Measurements from ENCODE around the gene GJC3.
"Not testable (repeated sequence)": the region's sequence is repeated elsewhere in the genome, so short reads cannot be mapped to it uniquely, and the experiment has no call there.

GJC3 gene, protein sequence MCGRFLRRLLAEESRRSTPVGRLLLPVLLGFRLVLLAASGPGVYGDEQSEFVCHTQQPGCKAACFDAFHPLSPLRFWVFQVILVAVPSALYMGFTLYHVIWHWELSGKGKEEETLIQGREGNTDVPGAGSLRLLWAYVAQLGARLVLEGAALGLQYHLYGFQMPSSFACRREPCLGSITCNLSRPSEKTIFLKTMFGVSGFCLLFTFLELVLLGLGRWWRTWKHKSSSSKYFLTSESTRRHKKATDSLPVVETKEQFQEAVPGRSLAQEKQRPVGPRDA

DNA sequence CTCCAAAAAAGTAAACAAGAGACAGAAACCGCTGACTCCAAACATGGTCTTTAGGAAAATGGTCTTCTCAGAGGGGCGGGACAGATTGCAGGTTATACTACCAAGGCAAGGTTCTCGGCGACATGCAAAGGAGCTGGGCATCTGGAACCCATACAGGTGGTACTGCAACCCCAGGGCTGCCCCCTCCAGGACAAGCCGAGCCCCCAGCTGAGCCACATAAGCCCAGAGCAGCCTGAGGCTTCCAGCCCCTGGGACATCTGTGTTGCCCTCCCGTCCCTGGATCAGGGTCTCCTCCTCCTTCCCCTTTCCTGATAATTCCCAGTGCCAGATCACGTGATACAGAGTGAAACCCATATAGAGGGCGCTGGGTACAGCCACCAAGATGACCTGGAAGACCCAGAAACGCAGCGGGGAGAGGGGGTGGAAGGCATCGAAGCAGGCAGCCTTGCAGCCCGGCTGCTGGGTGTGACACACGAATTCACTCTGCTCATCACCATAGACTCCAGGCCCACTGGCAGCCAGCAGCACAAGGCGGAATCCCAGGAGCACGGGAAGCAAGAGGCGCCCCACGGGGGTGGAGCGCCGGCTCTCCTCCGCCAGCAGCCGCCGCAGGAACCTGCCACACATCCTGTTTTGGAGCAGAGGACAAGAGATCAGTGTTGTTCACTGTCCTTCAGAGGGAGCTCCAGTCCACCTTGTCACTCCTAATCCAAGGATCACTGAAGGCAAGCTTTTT, at the start of gene GJC3:
Gene GJC3 (minus strand): TSS at position 627 of the 736 bp plus-strand sequence. CDS start 0 bp downstream, at position 627.
- DNase-seq (ENCODE audit: low read depth) = no peak
- TF ChIP-seq, protein P1, sequence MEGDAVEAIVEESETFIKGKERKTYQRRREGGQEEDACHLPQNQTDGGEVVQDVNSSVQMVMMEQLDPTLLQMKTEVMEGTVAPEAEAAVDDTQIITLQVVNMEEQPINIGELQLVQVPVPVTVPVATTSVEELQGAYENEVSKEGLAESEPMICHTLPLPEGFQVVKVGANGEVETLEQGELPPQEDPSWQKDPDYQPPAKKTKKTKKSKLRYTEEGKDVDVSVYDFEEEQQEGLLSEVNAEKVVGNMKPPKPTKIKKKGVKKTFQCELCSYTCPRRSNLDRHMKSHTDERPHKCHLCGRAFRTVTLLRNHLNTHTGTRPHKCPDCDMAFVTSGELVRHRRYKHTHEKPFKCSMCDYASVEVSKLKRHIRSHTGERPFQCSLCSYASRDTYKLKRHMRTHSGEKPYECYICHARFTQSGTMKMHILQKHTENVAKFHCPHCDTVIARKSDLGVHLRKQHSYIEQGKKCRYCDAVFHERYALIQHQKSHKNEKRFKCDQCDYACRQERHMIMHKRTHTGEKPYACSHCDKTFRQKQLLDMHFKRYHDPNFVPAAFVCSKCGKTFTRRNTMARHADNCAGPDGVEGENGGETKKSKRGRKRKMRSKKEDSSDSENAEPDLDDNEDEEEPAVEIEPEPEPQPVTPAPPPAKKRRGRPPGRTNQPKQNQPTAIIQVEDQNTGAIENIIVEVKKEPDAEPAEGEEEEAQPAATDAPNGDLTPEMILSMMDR (IDR thresholded peaks at IDR 0.05; ENCODE audit: low read depth, low read length, missing control alignments) = peak; percentile 23
- no peak within 1 kb of the TSS for H3K4me3 ChIP-seq (ENCODE audit: low read depth, low read length)

DNA sequence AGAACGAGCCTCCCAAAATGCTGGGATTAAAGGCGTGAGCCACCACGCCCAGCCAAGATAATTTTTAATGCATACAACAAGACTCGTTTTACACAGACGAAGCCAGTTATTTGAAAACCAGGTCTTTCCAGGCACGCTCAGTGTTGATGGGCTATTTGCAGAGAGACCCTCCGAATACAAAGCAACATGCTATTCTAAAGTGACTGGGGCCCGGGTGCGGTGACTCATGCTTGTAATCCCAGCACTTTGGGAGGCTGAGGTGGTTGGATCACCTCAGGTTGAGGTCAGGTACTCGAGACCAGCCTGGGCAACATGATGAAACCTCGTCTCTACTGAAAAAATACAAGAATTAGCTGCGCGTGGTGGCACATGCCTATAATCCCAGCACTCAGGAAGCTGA, 47.2 kb upstream of the GJC3 start:
- TF ChIP-seq, protein P1 (IDR thresholded peaks at IDR 0.05; ENCODE audit: low read depth, low read length, missing control alignments) = no peak
- DNase-seq (ENCODE audit: low read depth) = no peak
- no peak overlapping the region for H3K4me3 ChIP-seq (ENCODE audit: low read depth, low read length)

DNA sequence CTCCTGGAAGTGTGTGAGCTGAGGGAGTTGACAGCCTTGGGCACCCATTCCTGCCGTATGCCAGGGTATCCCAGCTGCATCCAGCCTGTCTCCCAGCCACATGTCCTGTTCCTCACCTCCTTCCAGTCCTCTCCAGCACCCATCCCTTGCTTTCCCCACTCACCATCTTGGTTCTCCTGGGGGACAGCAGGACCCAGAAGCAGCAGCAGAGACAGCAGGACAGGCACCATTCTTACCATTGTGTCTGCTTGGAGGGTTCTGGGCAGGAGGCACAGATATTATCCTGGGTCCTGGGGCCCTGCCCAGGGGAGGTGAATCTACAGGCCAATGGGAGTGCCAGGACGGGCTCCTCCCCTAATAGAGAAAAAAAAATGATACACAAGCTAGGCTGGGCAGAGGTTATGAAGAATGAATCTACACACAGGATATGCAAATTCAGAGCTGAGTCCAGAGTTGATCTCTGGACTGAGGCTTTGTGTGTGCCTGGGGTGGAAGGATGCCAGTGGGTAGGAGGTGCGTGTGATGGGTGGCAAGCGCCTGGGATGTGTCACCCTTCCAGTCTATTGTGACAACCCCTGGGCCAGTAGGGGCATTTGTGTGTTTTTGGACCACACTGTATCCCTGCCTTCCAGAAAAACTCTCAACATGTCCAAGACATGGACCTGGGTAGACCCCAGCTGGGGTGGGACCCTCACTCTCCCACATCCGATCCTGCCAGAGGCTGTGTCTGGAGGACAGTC, 46.5 kb upstream of the GJC3 start, which contains the start of gene AZGP1:
Gene AZGP1 (minus strand): TSS at position 250 of the 740 bp plus-strand sequence. CDS start 11 bp downstream, at position 239.
- DNase-seq (ENCODE audit: low read depth) = no peak
- no peak within 1 kb of the TSS for H3K4me3 ChIP-seq (ENCODE audit: low read depth, low read length)
- TF ChIP-seq, protein P1 (IDR thresholded peaks at IDR 0.05; ENCODE audit: low read depth, low read length, missing control alignments) = no peak

DNA sequence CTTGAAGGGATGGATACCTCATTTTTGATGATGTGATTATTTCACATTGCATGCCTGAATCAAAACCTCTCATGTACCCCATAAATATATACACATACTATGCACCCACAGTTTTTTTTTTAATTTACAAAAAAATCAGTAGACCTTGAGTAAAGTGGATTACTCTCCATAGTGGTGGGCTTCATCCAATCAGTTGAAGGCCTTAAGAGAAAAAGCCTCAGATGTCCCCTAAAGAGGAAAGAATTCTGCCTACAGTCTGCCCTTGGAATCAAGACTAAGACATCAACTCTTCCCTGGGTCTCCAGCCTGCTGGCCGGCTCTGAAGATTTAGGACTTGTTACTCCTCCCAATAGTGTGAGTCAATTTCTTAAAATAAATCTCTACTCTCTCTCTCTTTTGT, 45.3 kb upstream of the GJC3 start:
- no peak overlapping the region for H3K4me3 ChIP-seq (ENCODE audit: low read depth, low read length)
- DNase-seq (ENCODE audit: low read depth) = no peak
- TF ChIP-seq, protein P1 (IDR thresholded peaks at IDR 0.05; ENCODE audit: low read depth, low read length, missing control alignments) = no peak

DNA sequence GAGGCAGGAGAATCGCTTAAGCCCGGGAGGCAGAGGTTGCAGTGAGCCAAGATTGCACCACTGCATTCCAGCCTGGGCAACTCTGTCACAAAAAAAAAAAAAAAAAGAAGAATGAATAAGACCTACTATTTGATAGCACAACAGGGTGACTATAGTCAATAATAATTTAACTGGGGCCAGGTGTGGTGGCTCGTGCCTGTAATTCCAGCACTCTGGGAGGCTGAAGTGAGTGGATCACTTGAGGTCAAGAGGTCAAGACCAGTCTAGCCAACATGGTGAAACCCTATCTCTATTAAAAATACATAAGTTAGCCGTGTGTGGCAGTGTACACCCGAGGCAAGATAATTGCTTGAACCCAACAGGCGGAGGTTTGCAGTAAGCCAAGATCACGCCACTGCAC, 44.4 kb upstream of the GJC3 start:
- not testable (repeated sequence) for H3K4me3 ChIP-seq (ENCODE audit: low read depth, low read length)

DNA sequence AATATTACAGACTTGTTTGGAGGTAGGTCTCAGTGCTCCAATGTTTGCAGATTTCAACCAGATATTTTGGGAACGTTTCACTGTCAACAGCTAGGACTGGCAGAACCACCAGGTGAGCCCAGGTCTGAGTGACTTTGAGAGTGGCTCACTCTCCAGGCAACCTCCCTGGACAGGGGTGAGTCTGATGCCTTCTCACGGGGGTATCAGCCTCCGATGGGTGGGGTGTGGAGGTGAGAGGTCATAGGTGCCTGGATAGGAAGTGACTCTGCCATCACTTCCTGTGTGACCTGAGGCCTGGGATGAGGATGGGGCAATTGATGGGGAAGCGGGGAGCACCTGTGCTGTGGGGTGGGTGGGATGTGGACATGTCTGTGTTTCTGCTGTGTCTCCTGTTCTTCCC, 41.8 kb upstream of the GJC3 start:
- TF ChIP-seq, protein P1 (IDR thresholded peaks at IDR 0.05; ENCODE audit: low read depth, low read length, missing control alignments) = no peak
- no peak overlapping the region for H3K4me3 ChIP-seq (ENCODE audit: low read depth, low read length)
- DNase-seq (ENCODE audit: low read depth) = no peak

More for the DNA sequence above, 44.4 kb upstream of the GJC3 start:
- not testable (repeated sequence) for DNase-seq (ENCODE audit: low read depth)

DNA sequence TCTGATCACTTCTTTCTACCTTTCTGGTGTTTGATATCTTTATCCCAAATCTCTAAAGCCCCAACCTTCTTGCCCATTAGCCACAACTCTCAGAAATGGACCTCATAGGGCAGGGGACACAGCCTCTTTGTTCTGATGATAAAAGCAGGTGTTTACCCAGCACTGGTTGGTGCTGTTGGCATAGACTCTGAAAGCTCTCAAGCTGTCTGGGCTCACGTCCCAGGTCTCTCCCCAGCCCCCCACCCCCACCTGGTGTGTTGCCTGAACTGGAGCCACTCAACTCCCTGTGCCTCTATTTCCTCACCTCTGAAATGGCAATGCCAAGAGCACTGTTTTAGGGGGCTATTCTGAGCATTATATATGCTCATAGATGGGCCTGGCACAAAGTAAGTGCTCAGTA, 40.4 kb upstream of the GJC3 start:
- not testable (repeated sequence) for DNase-seq (ENCODE audit: low read depth); H3K4me3 ChIP-seq (ENCODE audit: low read depth, low read length)

All from GM12864 (cell line).